Spleen (tissue), 7 donors: ENCODE measurements around the gene CLEC16A.
"Not testable (repeated sequence)": the region's sequence is repeated elsewhere in the genome, so short reads cannot be mapped to it uniquely, and the experiment has no call there.

Experiments used
- CTCF ChIP-seq, 11 experiments: fragments of 200-600 bp in 7 of 11; fragments of 450-650 bp in 4 of 11; sonication (generic) in 4 of 11; IDR thresholded peaks in 8 of 11; conservative IDR thresholded peaks in 3 of 11; 1 replicate in 7 of 11; 2 replicates in 4 of 11; pipeline versions ENCODE4 v1.4.0 to v1.8.0; 2016 to 2021; ENCODE audit warnings: antibody characterized with exemption in 11 of 11, inconsistent platforms in 4 of 11, mild to moderate bottlenecking in 1 of 11
- POLR2AphosphoS5 ChIP-seq, 3 donors: sonication (generic); formaldehyde crosslinking; IDR thresholded peaks; one replicate each; pipeline ENCODE4 v1.5.1; 2017; ENCODE audit warnings: antibody characterized with exemption in 3 of 3
- donor health status: DM: no; HTN: no; CAD: no; lungs with moderate emphysema.
- donor health status: DM: no; HTN: no; CAD: no.
- donor health status: DM: no; HTN: no; CAD: no.

- not testable (repeated sequence) for TF ChIP-seq POLR2AphosphoS5 (IDR thresholded peaks at IDR 0.05); CTCF (IDR thresholded peaks at IDR 0.05 in 8 of 11, conservative IDR thresholded peaks at IDR 0.05 in 3 of 11)
Observed at GRCh38 chr16:11103301-11103700, 158.9 kb downstream of the CLEC16A start.
